ENCODE data around the gene RPS6KC1.

DNA sequence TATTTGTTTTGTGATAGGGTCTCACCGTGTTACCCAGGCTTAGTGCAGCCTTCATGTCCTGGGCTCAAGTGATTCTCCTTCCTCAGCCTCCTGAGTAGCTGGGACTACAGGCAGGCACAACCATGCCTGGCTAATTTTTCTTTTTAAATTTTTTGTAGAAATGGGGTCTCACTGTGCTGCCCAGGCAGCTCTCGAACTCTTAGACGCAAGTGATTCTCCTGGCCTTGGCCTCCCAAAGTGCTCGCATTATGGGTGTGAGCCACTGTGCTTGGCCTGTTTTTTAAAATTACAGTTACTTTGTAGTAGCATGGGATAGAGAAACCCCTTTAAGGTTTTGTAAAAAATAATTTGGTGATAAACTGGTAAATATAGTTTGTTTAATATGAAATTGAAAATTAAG, 69.9 kb downstream of the RPS6KC1 start:
- TF ChIP-seq CTCF (optimal IDR thresholded peaks at IDR 0.05 in 1 of 3, IDR thresholded peaks at IDR 0.05 in 1 of 3, conservative IDR thresholded peaks at IDR 0.05 in 1 of 3; ENCODE audit: extremely low read depth in 1 of 3, insufficient read depth in 2 of 3, low read length in 3 of 3): no peak
- no peak for TF ChIP-seq EZH2 (IDR thresholded peaks at IDR 0.05; ENCODE audit: low read length)

All from keratinocyte (primary cell).